HG02884 (cell line): ENCODE measurements around the gene NAV3.

ENCODE experiments used
- ATAC-seq: cut with Tn5 transposase; IDR thresholded peaks from one replicate; pipeline ENCODE4 v1.9.1; 2021; ENCODE audit warnings: mild to moderate bottlenecking, moderate library complexity; ENCODE audit not compliant: unreplicated experiment

Gene NAV3

GRCh38 chr12:77830583-77831351 lies at the start of gene NAV3:
TSS of gene NAV3 (plus strand) at chr12:77830894. CDS start at chr12:77831462, 568 bp downstream.
- no peak for ATAC-seq

GRCh38 chr12:77782034-77782433 lies 48.7 kb upstream of the NAV3 start:
- no peak for ATAC-seq

GRCh38 chr12:77782766-77783165 lies 47.9 kb upstream of the NAV3 start:
- no peak for ATAC-seq

- no peak for ATAC-seq
Measured at GRCh38 chr12:77785211-77785610, 45.5 kb upstream of the NAV3 start.

GRCh38 chr12:77786675-77787074 lies 44.0 kb upstream of the NAV3 start:
- ATAC-seq: no peak

GRCh38 chr12:77788231-77789168 lies 42.2 kb upstream of the NAV3 start:
- ATAC-seq: no peak

GRCh38 chr12:77795699-77796098 lies 35.0 kb upstream of the NAV3 start:
- no peak for ATAC-seq

- no peak for ATAC-seq
Measured at GRCh38 chr12:77796775-77797174, 33.9 kb upstream of the NAV3 start.

- no peak for ATAC-seq
Measured at GRCh38 chr12:77800501-77800900, 30.2 kb upstream of the NAV3 start.

GRCh38 chr12:77808534-77808933 lies 22.2 kb upstream of the NAV3 start:
- no peak for ATAC-seq

GRCh38 chr12:77813558-77813957 lies 17.1 kb upstream of the NAV3 start:
- ATAC-seq: no peak

- ATAC-seq: no peak
Measured at GRCh38 chr12:77814386-77814785, 16.3 kb upstream of the NAV3 start.

GRCh38 chr12:77816196-77816595 lies 14.5 kb upstream of the NAV3 start:
- ATAC-seq: peak; percentile 96

GRCh38 chr12:77817276-77817675 lies 13.4 kb upstream of the NAV3 start:
- no peak for ATAC-seq

GRCh38 chr12:77818351-77818750 lies 12.3 kb upstream of the NAV3 start:
- ATAC-seq: no peak

GRCh38 chr12:77821699-77822203 lies 8.9 kb upstream of the NAV3 start:
- ATAC-seq: no peak

GRCh38 chr12:77833329-77833728 lies 2.6 kb downstream of the NAV3 start:
- ATAC-seq: no peak

GRCh38 chr12:77834618-77835017 lies 3.9 kb downstream of the NAV3 start:
- ATAC-seq: no peak

- ATAC-seq: no peak
Measured at GRCh38 chr12:77835969-77836368, 5.3 kb downstream of the NAV3 start.

GRCh38 chr12:77837876-77838291 lies 7.2 kb downstream of the NAV3 start:
- no peak for ATAC-seq

- ATAC-seq: peak; percentile 41
Measured at GRCh38 chr12:77841521-77841920, 10.8 kb downstream of the NAV3 start.

GRCh38 chr12:77842430-77842829 lies 11.7 kb downstream of the NAV3 start:
- no peak for ATAC-seq
